Right atrium auricular region (tissue), 2 donors: Measurements from ENCODE around the gene LRP1B. TPM values are rescaled to one million over a fixed set of nuclear protein-coding genes. Genes with fewer than 3 reads are reported as not detected.

Experiments
- DNase-seq: peaks from one replicate; pipeline ENCODE4 v3.0.0-alpha.2; 2019; ENCODE audit warnings: low spot score
- H3K27ac ChIP-seq, 2 donors: fragments of 200-600 bp; sonication (generic); 1 replicate in 1 of 2; 2 replicates in 1 of 2; pipeline ENCODE4 v1.5.1; 2016 to 2019
- H3K27me3 ChIP-seq, 2 donors: fragments of 200-600 bp; sonication (generic); one replicate each; pipeline versions ENCODE4 v1.5.1 to v1.6.0; 2017 to 2019
- H3K36me3 ChIP-seq: fragments of 200-600 bp; sonication (generic); one replicate; pipeline ENCODE4 v1.5.1; 2016
- H3K4me1 ChIP-seq, 2 donors: fragments of 200-600 bp; sonication (generic); one replicate each; pipeline versions ENCODE4 v1.5.1 to v1.6.0; 2017 to 2019
- H3K4me3 ChIP-seq, 2 donors: fragments of 200-600 bp; sonication (generic); 1 replicate in 1 of 2; 2 replicates in 1 of 2; pipeline ENCODE4 v1.5.1; 2017 to 2019; ENCODE audit warnings: mild to moderate bottlenecking in 1 of 2, moderate library complexity in 1 of 2
- H3K9me3 ChIP-seq, 2 donors: fragments of 200-600 bp; sonication (generic); one replicate each; pipeline ENCODE4 v1.5.1; 2019
- CTCF ChIP-seq, 2 donors: fragments of 200-600 bp; sonication (generic); IDR thresholded peaks; one replicate each; pipeline ENCODE4 v1.5.1; 2019; ENCODE audit warnings: antibody characterized with exemption in 2 of 2
- total RNA-seq, 2 donors: library from RNA; depleted of rRNA; stranded (reverse); fragments of >200 nt; gene quantifications; one replicate each; pipeline ENCODE4 v1.1.0, GENCODE V29; 2016

Gene LRP1B
- total RNA-seq, 2 donors from 2014 or later, result 0.44 to 0.47 TPM

GRCh38 chr2:142170847-142171246 lies 40.0 kb upstream of the LRP1B start:
- DNase-seq, result no peak

GRCh38 chr2:142165790-142166189 lies 35.0 kb upstream of the LRP1B start:
- Histone ChIP-seq H3K4me1 (no peaks in the 10 kb centered on the region), H3K36me3 (no peaks in the 10 kb centered on the region), H3K9me3 (no peaks in the 10 kb centered on the region), H3K27ac (no peak overlapping the region), H3K4me3 (no peak overlapping the region), H3K27me3 (no peaks in the 10 kb centered on the region)
- no peak for DNase-seq
- peak in 1 of 2 donors; percentile 42 for TF ChIP-seq CTCF (IDR thresholded peaks at IDR 0.05)

More at GRCh38 chr2:142170847-142171246, 40.0 kb upstream of the LRP1B start:
- H3K4me3 ChIP-seq, result no peak overlapping the region
- H3K27me3 ChIP-seq, result no peaks in the 10 kb centered on the region
- no peaks in the 10 kb centered on the region for H3K36me3 ChIP-seq
- peak overlapping the region in 1 of 2 donors; percentile 17 for H3K27ac ChIP-seq
- no peak for TF ChIP-seq CTCF (IDR thresholded peaks at IDR 0.05)
- H3K4me1 ChIP-seq, result no peaks in the 10 kb centered on the region
- H3K9me3 ChIP-seq, result no peaks in the 10 kb centered on the region

GRCh38 chr2:142153601-142154000 lies 22.8 kb upstream of the LRP1B start:
- H3K36me3 ChIP-seq, result no peaks in the 10 kb centered on the region
- no peak for DNase-seq
- no peak overlapping the region for H3K4me3 ChIP-seq
- TF ChIP-seq CTCF (IDR thresholded peaks at IDR 0.05), result no peak
- H3K27ac ChIP-seq, result no peak overlapping the region
- H3K27me3 ChIP-seq, result no peaks in the 10 kb centered on the region
- H3K4me1 ChIP-seq, result no peaks in the 10 kb centered on the region
- H3K9me3 ChIP-seq, result no peaks in the 10 kb centered on the region

- Histone ChIP-seq H3K4me1 (no peaks in the 10 kb centered on the region), H3K36me3 (no peaks in the 10 kb centered on the region), H3K4me3 (no peak overlapping the region), H3K27ac (no peak overlapping the region), H3K27me3 (no peaks in the 10 kb centered on the region), H3K9me3 (no peaks in the 10 kb centered on the region)
- TF ChIP-seq CTCF (IDR thresholded peaks at IDR 0.05), result no peak
- DNase-seq, result no peak
Observed at GRCh38 chr2:142150453-142150852, 19.6 kb upstream of the LRP1B start.

GRCh38 chr2:142144547-142144946 lies 13.7 kb upstream of the LRP1B start:
- no peak for TF ChIP-seq CTCF (IDR thresholded peaks at IDR 0.05)
- no peak overlapping the region for H3K4me3 ChIP-seq
- no peak for DNase-seq
- H3K4me1 ChIP-seq, result no peaks in the 10 kb centered on the region
- H3K36me3 ChIP-seq, result no peaks in the 10 kb centered on the region
- H3K9me3 ChIP-seq, result no peaks in the 10 kb centered on the region
- H3K27ac ChIP-seq, result no peak overlapping the region
- H3K27me3 ChIP-seq, result no peaks in the 10 kb centered on the region

GRCh38 chr2:142142595-142142994 lies 11.8 kb upstream of the LRP1B start:
- no peak for TF ChIP-seq CTCF (IDR thresholded peaks at IDR 0.05)
- no peaks in the 10 kb centered on the region for H3K36me3 ChIP-seq
- H3K27me3 ChIP-seq, result no peaks in the 10 kb centered on the region
- DNase-seq, result no peak
- no peaks in the 10 kb centered on the region for H3K4me1 ChIP-seq
- no peak overlapping the region for H3K27ac ChIP-seq
- no peaks in the 10 kb centered on the region for H3K9me3 ChIP-seq
- no peak overlapping the region for H3K4me3 ChIP-seq
